ENCODE data around the gene MUC2.

DNA sequence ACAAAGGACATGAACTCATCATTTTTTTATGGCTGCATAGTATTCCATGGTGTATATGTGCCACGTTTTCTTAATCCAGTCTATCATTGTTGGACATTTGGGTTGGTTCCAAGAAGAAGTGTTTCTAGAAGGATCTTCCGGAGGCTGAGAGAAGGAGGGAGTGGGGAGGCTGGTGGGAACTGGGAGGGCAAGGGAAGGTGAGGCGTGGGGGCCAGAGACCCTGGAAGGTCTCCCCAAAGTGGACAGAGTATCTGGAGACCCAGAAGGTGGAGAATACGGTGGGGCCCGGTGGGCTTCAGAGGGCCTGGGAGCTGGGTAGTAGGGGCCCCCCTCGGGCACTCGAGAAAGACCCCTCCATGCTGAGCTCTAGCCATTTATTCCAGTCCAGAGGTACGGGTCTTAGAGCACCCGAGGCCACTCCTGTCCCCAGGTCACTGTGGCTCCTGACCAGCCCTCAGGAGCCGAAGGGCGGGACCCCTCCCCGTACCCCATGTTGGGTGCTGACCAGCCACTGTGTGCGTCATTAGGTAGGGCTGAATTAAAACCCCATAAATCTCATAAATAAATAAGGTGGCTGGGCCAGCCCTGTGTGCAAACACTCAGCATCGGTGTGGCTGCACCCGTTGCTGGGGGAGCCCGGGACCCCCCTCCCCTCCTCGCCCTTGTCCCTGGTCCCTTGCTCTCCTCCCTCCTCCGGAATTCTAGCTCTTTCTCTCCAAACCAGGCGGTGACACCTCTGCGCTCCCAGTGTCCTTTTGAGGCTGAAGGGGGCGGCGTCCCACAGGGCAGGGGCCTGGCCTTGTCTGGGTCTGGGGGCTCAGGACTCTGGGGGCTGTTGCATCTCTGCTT lies 44.3 kb downstream of the MUC2 start:
- TF ChIP-seq, protein P1, sequence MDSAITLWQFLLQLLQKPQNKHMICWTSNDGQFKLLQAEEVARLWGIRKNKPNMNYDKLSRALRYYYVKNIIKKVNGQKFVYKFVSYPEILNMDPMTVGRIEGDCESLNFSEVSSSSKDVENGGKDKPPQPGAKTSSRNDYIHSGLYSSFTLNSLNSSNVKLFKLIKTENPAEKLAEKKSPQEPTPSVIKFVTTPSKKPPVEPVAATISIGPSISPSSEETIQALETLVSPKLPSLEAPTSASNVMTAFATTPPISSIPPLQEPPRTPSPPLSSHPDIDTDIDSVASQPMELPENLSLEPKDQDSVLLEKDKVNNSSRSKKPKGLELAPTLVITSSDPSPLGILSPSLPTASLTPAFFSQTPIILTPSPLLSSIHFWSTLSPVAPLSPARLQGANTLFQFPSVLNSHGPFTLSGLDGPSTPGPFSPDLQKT (CRISPR knock-in tag; IDR thresholded peaks at IDR 0.05; ENCODE audit: borderline replicate concordance), result no peak
- TF ChIP-seq SMC3 (IDR thresholded peaks at IDR 0.05; ENCODE audit: low read length) (no peak), PCBP2 (optimal IDR thresholded peaks at IDR 0.05; ENCODE audit: low read depth, low read length, poor library complexity, severe bottlenecking) (no peak), MXD4 (CRISPR knock-in tag; IDR thresholded peaks at IDR 0.05) (no peak), MIXL1 (CRISPR knock-in tag; IDR thresholded peaks at IDR 0.05) (no peak), TAF15 (IDR thresholded peaks at IDR 0.05; ENCODE audit: low read depth, low read length, poor library complexity, severe bottlenecking) (no peak), SUZ12 (IDR thresholded peaks at IDR 0.05; ENCODE audit: low read depth, low read length) (no peak), PAWR (CRISPR knock-in tag; IDR thresholded peaks at IDR 0.05; ENCODE audit: borderline replicate concordance) (no peak), SMYD3 (CRISPR knock-in tag; IDR thresholded peaks at IDR 0.05) (no peak), TCF12 (IDR thresholded peaks at IDR 0.05) (no peak), TCF12 (CRISPR knock-in tag; IDR thresholded peaks at IDR 0.05) (no peak), YY1 (IDR thresholded peaks at IDR 0.05; ENCODE audit: insufficient read depth, insufficient replicate concordance, low read depth, low read length) (no peak)
- TF ChIP-seq, protein P2, sequence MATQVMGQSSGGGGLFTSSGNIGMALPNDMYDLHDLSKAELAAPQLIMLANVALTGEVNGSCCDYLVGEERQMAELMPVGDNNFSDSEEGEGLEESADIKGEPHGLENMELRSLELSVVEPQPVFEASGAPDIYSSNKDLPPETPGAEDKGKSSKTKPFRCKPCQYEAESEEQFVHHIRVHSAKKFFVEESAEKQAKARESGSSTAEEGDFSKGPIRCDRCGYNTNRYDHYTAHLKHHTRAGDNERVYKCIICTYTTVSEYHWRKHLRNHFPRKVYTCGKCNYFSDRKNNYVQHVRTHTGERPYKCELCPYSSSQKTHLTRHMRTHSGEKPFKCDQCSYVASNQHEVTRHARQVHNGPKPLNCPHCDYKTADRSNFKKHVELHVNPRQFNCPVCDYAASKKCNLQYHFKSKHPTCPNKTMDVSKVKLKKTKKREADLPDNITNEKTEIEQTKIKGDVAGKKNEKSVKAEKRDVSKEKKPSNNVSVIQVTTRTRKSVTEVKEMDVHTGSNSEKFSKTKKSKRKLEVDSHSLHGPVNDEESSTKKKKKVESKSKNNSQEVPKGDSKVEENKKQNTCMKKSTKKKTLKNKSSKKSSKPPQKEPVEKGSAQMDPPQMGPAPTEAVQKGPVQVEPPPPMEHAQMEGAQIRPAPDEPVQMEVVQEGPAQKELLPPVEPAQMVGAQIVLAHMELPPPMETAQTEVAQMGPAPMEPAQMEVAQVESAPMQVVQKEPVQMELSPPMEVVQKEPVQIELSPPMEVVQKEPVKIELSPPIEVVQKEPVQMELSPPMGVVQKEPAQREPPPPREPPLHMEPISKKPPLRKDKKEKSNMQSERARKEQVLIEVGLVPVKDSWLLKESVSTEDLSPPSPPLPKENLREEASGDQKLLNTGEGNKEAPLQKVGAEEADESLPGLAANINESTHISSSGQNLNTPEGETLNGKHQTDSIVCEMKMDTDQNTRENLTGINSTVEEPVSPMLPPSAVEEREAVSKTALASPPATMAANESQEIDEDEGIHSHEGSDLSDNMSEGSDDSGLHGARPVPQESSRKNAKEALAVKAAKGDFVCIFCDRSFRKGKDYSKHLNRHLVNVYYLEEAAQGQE (IDR thresholded peaks at IDR 0.05; ENCODE audit: borderline replicate concordance in 1 of 2, low read depth in 1 of 2, low read length in 2 of 2), result no peak
- TF ChIP-seq, protein P3, sequence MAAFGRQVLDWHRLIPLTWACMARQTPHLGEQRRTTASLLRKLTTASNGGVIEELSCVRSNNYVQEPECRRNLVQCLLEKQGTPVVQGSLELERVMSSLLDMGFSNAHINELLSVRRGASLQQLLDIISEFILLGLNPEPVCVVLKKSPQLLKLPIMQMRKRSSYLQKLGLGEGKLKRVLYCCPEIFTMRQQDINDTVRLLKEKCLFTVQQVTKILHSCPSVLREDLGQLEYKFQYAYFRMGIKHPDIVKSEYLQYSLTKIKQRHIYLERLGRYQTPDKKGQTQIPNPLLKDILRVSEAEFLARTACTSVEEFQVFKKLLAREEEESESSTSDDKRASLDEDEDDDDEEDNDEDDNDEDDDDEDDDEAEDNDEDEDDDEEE (CRISPR knock-in tag; IDR thresholded peaks at IDR 0.05), result no peak

Measured in HepG2 (cell line).